ENCODE data around the gene SLC34A3. TPM values are rescaled to one million over a fixed set of nuclear protein-coding genes. Genes with fewer than 3 reads are reported as not detected.
A peak's percentile ranks its signal among the peaks of the same experiment; 100 is the strongest.

The SLC34A3 gene
- total RNA-seq, 6 donors from 2014 or later = 0.10 to 0.17 TPM; not detected in 4

GRCh38 chr9:137253717-137254623 is 23.3 kb downstream of the SLC34A3 start:
- 53 to 68% methylated on average over 6 to 21 of the region's 21 CpGs for WGBS, 2 donors
- ATAC-seq (ENCODE audit: low FRiP score in 2 of 2) = no peak
- H3K27me3 ChIP-seq = no peaks in the 10 kb centered on the region
- H3K4me1 ChIP-seq = peaks cover 23 to 30% (median 25%) of the 10 kb centered on the region in 4 donors
- peak overlapping the region; percentile 57 to 92 (median 80) for H3K27ac ChIP-seq
- peak in 1 of 2 donors; percentile 71 for DNase-seq
- no peaks in the 10 kb centered on the region for H3K9me3 ChIP-seq
- peak overlapping the region; percentile 64 to 100 (median 100) for H3K4me3 ChIP-seq
- no peak for TF ChIP-seq EP300 (IDR thresholded peaks at IDR 0.05)
- no peak for TF ChIP-seq POLR2AphosphoS5 (IDR thresholded peaks at IDR 0.05)
- no peak for TF ChIP-seq CTCF (IDR thresholded peaks at IDR 0.05)
- no peak for TF ChIP-seq POLR2A (IDR thresholded peaks at IDR 0.05)
- H3K36me3 ChIP-seq = peaks cover 2 to 23% (median 15%) of the 10 kb centered on the region in 4 donors

- Histone ChIP-seq H3K4me1 (peaks cover 23 to 30% (median 25%) of the 10 kb centered on the region in 4 donors), H3K9me3 (no peaks in the 10 kb centered on the region), H3K27me3 (no peaks in the 10 kb centered on the region), H3K4me3 (peak within 1 kb of the TSS; percentile 99 to 100 (median 100)), H3K27ac (peak within 1 kb of the TSS; percentile 76 to 92 (median 84)), H3K36me3 (peaks cover 2 to 27% (median 18%) of the 10 kb centered on the region in 4 donors)
- 5 to 15% methylated on average over 8 to 31 of the region's 105 CpGs for WGBS, 2 donors
- DNase-seq (peak; percentile 94 to 100), ATAC-seq (ENCODE audit: low FRiP score in 2 of 2) (peak; percentile 89 to 96)
- peak in 1 of 4 donors; percentile 77 for TF ChIP-seq POLR2A (IDR thresholded peaks at IDR 0.05)
- TF ChIP-seq EP300 (IDR thresholded peaks at IDR 0.05) = no peak
- TF ChIP-seq CTCF (IDR thresholded peaks at IDR 0.05) = peak in 4 of 6 experiments; percentile 5 to 54 (median 11)
- TF ChIP-seq POLR2AphosphoS5 (IDR thresholded peaks at IDR 0.05) = peak; percentile 33 to 67
These were observed 24.1 kb downstream of the SLC34A3 start, which contains the start of gene NELFB for GRCh38 chr9:137254624-137255447. TSS of gene NELFB (plus strand) at chr9:137255327.

- no peak for TF ChIP-seq POLR2A (IDR thresholded peaks at IDR 0.05)
- TF ChIP-seq POLR2AphosphoS5 (IDR thresholded peaks at IDR 0.05) = no peak
- TF ChIP-seq EP300 (IDR thresholded peaks at IDR 0.05) = no peak
- no peak for TF ChIP-seq CTCF (IDR thresholded peaks at IDR 0.05)
These were observed 24.9 kb downstream of the SLC34A3 start for GRCh38 chr9:137255448-137256114.

GRCh38 chr9:137256362-137256761 is 25.7 kb downstream of the SLC34A3 start:
- TF ChIP-seq CTCF (IDR thresholded peaks at IDR 0.05) (no peak), EP300 (IDR thresholded peaks at IDR 0.05) (no peak), POLR2AphosphoS5 (IDR thresholded peaks at IDR 0.05) (no peak), POLR2A (IDR thresholded peaks at IDR 0.05) (no peak)
- H3K27ac ChIP-seq = no peak overlapping the region
- DNase-seq (peak in 1 of 2 donors; percentile 25), ATAC-seq (ENCODE audit: low FRiP score in 2 of 2) (no peak)
- H3K36me3 ChIP-seq = peaks cover 2 to 27% (median 18%) of the 10 kb centered on the region in 4 donors
- H3K4me3 ChIP-seq = peak overlapping the region in 3 of 4 donors; percentile 100
- H3K4me1 ChIP-seq = peaks cover 23 to 30% (median 25%) of the 10 kb centered on the region in 4 donors
- 85 to 91% methylated on average over 9 to 15 of the region's 15 CpGs for WGBS, 2 donors
- no peaks in the 10 kb centered on the region for H3K9me3 ChIP-seq
- no peaks in the 10 kb centered on the region for H3K27me3 ChIP-seq

More at GRCh38 chr9:137255448-137256114, 24.9 kb downstream of the SLC34A3 start:
- Histone ChIP-seq H3K9me3 (no peaks in the 10 kb centered on the region), H3K27ac (peak overlapping the region; percentile 73 to 92 (median 80)), H3K4me1 (peaks cover 23 to 30% (median 25%) of the 10 kb centered on the region in 4 donors), H3K27me3 (no peaks in the 10 kb centered on the region), H3K4me3 (peak overlapping the region; percentile 99 to 100 (median 100)), H3K36me3 (peaks cover 2 to 27% (median 18%) of the 10 kb centered on the region in 4 donors)
- peak in 1 of 2 donors; percentile 65 for DNase-seq
- 0 to 6% methylated on average over 7 to 20 of the region's 51 CpGs for WGBS, 2 donors
- peak; percentile 17 to 52 for ATAC-seq (ENCODE audit: low FRiP score in 2 of 2)
